DMS 273 (cell line): ENCODE measurements around the gene SYNPO2.
"Not testable (repeated sequence)": the region's sequence is repeated elsewhere in the genome, so short reads cannot be mapped to it uniquely, and the experiment has no call there.

Experiments used
- DNase-seq: peaks from one replicate; lab custom pipeline; 2025; ENCODE audit not compliant: unreplicated experiment; lab: John Stamatoyannopoulos, UW

SYNPO2 gene

GRCh38 chr4:119053997-119054396 lies 165.3 kb downstream of the SYNPO2 start:
- no peak for DNase-seq

- no peak for DNase-seq
Measured at GRCh38 chr4:119057417-119057816, 168.8 kb downstream of the SYNPO2 start.

GRCh38 chr4:119059221-119059620 lies 170.6 kb downstream of the SYNPO2 start:
- no peak for DNase-seq

- DNase-seq = not testable (repeated sequence)
Measured at GRCh38 chr4:119067125-119067524, 178.5 kb downstream of the SYNPO2 start.

GRCh38 chr4:119067670-119068360 lies 179.2 kb downstream of the SYNPO2 start:
- DNase-seq = not testable (repeated sequence)

GRCh38 chr4:119068529-119068962 lies 179.9 kb downstream of the SYNPO2 start:
- DNase-seq = no peak

- DNase-seq = no peak
Measured at GRCh38 chr4:119070301-119070700, 181.6 kb downstream of the SYNPO2 start.

GRCh38 chr4:119080721-119081541 lies 192.3 kb downstream of the SYNPO2 start:
- no peak for DNase-seq

GRCh38 chr4:119081542-119081859 lies 192.8 kb downstream of the SYNPO2 start:
- DNase-seq = no peak

- DNase-seq = peak; percentile 42
Measured at GRCh38 chr4:119081943-119082342, 193.3 kb downstream of the SYNPO2 start.

GRCh38 chr4:119082661-119083060 lies 194.0 kb downstream of the SYNPO2 start:
- DNase-seq = peak; percentile 45

- peak; percentile 7 for DNase-seq
Measured at GRCh38 chr4:119084513-119084912, 195.9 kb downstream of the SYNPO2 start.

GRCh38 chr4:119087121-119087520 lies 198.5 kb downstream of the SYNPO2 start:
- DNase-seq = no peak

GRCh38 chr4:119087656-119088055 lies 199.0 kb downstream of the SYNPO2 start:
- no peak for DNase-seq

- DNase-seq = no peak
Measured at GRCh38 chr4:119093042-119093827, 204.6 kb downstream of the SYNPO2 start.

GRCh38 chr4:119097282-119097900 lies 208.7 kb downstream of the SYNPO2 start:
- no peak for DNase-seq

GRCh38 chr4:119098306-119098705 lies 209.7 kb downstream of the SYNPO2 start:
- no peak for DNase-seq

GRCh38 chr4:119099227-119099810 lies 210.7 kb downstream of the SYNPO2 start:
- DNase-seq = no peak

GRCh38 chr4:119100655-119101054 lies 212.0 kb downstream of the SYNPO2 start:
- DNase-seq = no peak

- DNase-seq = peak; percentile 23
Measured at GRCh38 chr4:119103263-119103662, 214.6 kb downstream of the SYNPO2 start.
